HCT116 (cell line): ENCODE measurements around the gene RFPL3. TPM values are rescaled to one million over a fixed set of nuclear protein-coding genes. Genes with fewer than 3 reads are reported as not detected.

Source experiments
- ATAC-seq: fragments of 200-7000 bp; cut with Tn5 transposase; 2 replicates; pipeline ENCODE4 v1.9.1; 2020; ENCODE audit warnings: mild to moderate bottlenecking, moderate library complexity
- BruUV-seq: library from RNA; stranded (reverse); fragments of 400-500 nt; replicated peaks from 2 replicates; lab custom pipeline; 2021; lab: Mats Ljungman, UMichigan
- CTCF ChIA-PET: fragments of 300-600 bp; sonication (Branson Sonifier 250); formaldehyde crosslinking; loops from one replicate; lab custom pipeline; 2021; ENCODE audit warnings: antibody characterized with exemption; lab: Charles Lee
- POLR2A ChIA-PET: fragments of 300-600, 350-600 bp; sonication (Branson Sonifier 250); formaldehyde crosslinking; loops from one replicate; lab custom pipeline; 2021; ENCODE audit warnings: antibody characterized with exemption; lab: Charles Lee
- RAD21 ChIA-PET, 2 experiments: fragments of 300-600 bp; sonication (Branson Sonifier 250); formaldehyde crosslinking; loops; one replicate each; lab custom pipeline; 2023; ENCODE audit warnings: low total read pairs in 2 of 2; ENCODE audit not compliant: uncharacterized antibody in 2 of 2, unreplicated experiment in 2 of 2, low non-redundant PET in 1 of 2; lab: Charles Lee
- DNase-seq: peaks from one replicate; pipeline ENCODE4 v3.0.0-alpha.2; 2010; ENCODE audit warnings: low read depth, low spot score
- H2AFZ ChIP-seq: fragments of 200-600 bp; shearing (Covaris generic), sonication (generic); 2 replicates; pipeline ENCODE4 v1.6.1; 2017; ENCODE audit warnings: low read depth, mixed run types, mixed read lengths, antibody characterized with exemption, low read length; ENCODE audit not compliant: poor library complexity, severe bottlenecking
- H3K27ac ChIP-seq: 2 replicates; pipeline ENCODE4 v1.5.1; 2012; ENCODE audit warnings: low read depth, low read length
- H3K27me3 ChIP-seq: fragments of 200-600 bp; sonication (generic); 2 replicates; pipeline ENCODE4 v1.6.1; 2016; ENCODE audit warnings: mixed run types, low read length, mixed read lengths; ENCODE audit not compliant: insufficient read depth
- H3K36me3 ChIP-seq, 2 experiments: fragments of 200-500 bp in 1 of 2; fragments of 200-600 bp in 1 of 2; sonication (Bioruptor generic) in 1 of 2; sonication (generic) in 1 of 2; 2 replicates each; pipeline versions ENCODE4 v1.5.1 to v1.6.1; 2014 to 2016; ENCODE audit warnings: low read length in 2 of 2, inconsistent platforms in 1 of 2, mixed read lengths in 1 of 2, mixed run types in 1 of 2; ENCODE audit not compliant: insufficient read depth in 2 of 2, control insufficient read depth in 1 of 2
- H3K4me1 ChIP-seq, 2 experiments: fragments of 200-600 bp in 1 of 2; sonication (generic) in 1 of 2; 2 replicates each; pipeline versions ENCODE4 v1.5.1 to v1.6.1; 2012 to 2017; ENCODE audit warnings: low read length in 2 of 2, inconsistent platforms in 1 of 2, mild to moderate bottlenecking in 1 of 2, mixed read lengths in 1 of 2, mixed run types in 1 of 2, moderate library complexity in 1 of 2; ENCODE audit not compliant: insufficient read depth in 2 of 2, control insufficient read depth in 1 of 2
- H3K4me2 ChIP-seq: fragments of 200-600 bp; sonication (generic); 2 replicates; pipeline ENCODE4 v1.6.1; 2017; ENCODE audit warnings: mixed run types, low read length, mixed read lengths
- H3K4me3 ChIP-seq, 2 experiments: fragments of 200-600 bp in 1 of 2; sonication (generic) in 1 of 2; replicated peaks in 1 of 2; 2 replicates each; pipeline ENCODE4 v1.5.1; 2011 to 2016; ENCODE audit warnings: low read length in 2 of 2, control low read depth in 1 of 2, low read depth in 1 of 2, mild to moderate bottlenecking in 1 of 2, mixed read lengths in 1 of 2, mixed run types in 1 of 2
- H3K79me2 ChIP-seq: fragments of 200-600 bp; sonication (generic); 2 replicates; pipeline ENCODE4 v1.6.1; 2017; ENCODE audit warnings: mild to moderate bottlenecking, mixed run types, low read length, moderate library complexity, mixed read lengths; ENCODE audit not compliant: insufficient read depth
- H3K9ac ChIP-seq: fragments of 200-600 bp; sonication (generic); 2 replicates; pipeline ENCODE4 v1.6.1; 2016; ENCODE audit warnings: low read length, mixed read lengths
- H3K9me2 ChIP-seq: fragments of 200-600 bp; sonication (generic), shearing (Covaris generic); 2 replicates; pipeline ENCODE4 v1.6.1; 2017; ENCODE audit warnings: mixed run types, mild to moderate bottlenecking, moderate library complexity; ENCODE audit not compliant: insufficient read depth
- H3K9me3 ChIP-seq, 2 experiments: fragments of 200-500 bp in 1 of 2; fragments of 200-600 bp in 1 of 2; sonication (Bioruptor generic) in 1 of 2; sonication (generic) in 1 of 2; 2 replicates each; pipeline ENCODE4 v1.6.1; 2014 to 2017; ENCODE audit warnings: low read length in 2 of 2, mixed read lengths in 2 of 2, inconsistent platforms in 1 of 2, low read depth in 1 of 2, mild to moderate bottlenecking in 1 of 2, mixed run types in 1 of 2, moderate library complexity in 1 of 2; ENCODE audit not compliant: control insufficient read depth in 1 of 2, insufficient read depth in 1 of 2
- H4K20me1 ChIP-seq: fragments of 200-600 bp; sonication (generic), shearing (Covaris generic); 2 replicates; pipeline ENCODE4 v1.6.1; 2017; ENCODE audit warnings: mixed run types, mild to moderate bottlenecking, moderate library complexity; ENCODE audit not compliant: insufficient read depth
- EZH2phosphoT487 ChIP-seq: fragments of 200-600 bp; IDR thresholded peaks from 2 replicates; pipeline ENCODE4 v1.6.1; 2018; ENCODE audit warnings: antibody characterized with exemption, borderline replicate concordance
- SP1 ChIP-seq: IDR thresholded peaks from 2 replicates; pipeline ENCODE4 v1.6.1; 2012; ENCODE audit warnings: low read depth
- intact Hi-C: fragments of 100-400 bp; cut with micrococcal nuclease; formaldehyde crosslinking; loops from 2 replicates; pipeline ENCODE4 v1.10.0; 2022
- total RNA-seq: library from RNA; stranded (reverse); gene quantifications from one replicate; pipeline ENCODE4 v1.2.1, GENCODE V29; 2021; ENCODE audit not compliant: unreplicated experiment
- TF ChIP-seq, protein P1 (sequence below): IDR thresholded peaks from 2 replicates; pipeline ENCODE4 v1.6.1; 2012; ENCODE audit warnings: low read depth

The RFPL3 gene
- total RNA-seq, 1 experiment from 2014 or later = not detected

GRCh38 chr22:32364210-32364609, 6.5 kb downstream of the RFPL3 start:
- RAD21 ChIA-PET = no interaction called here
- ATAC-seq (no peak), DNase-seq (no peak)
- Histone ChIP-seq H3K36me3 (no peaks in the 10 kb centered on the region), H3K27me3 (peaks cover 9% of the 10 kb centered on the region), H3K9me3 (no peaks in the 10 kb centered on the region), H4K20me1 (no peaks in the 10 kb centered on the region), H3K4me2 (no peak overlapping the region), H3K4me1 (no peaks in the 10 kb centered on the region), H3K79me2 (no peaks in the 10 kb centered on the region), H3K9me2 (no peaks in the 10 kb centered on the region), H3K9ac (no peak overlapping the region), H3K4me3 (no peak overlapping the region), H3K27ac (no peak overlapping the region), H2AFZ (no peak overlapping the region)
- intact Hi-C loops = no loop called here
- POLR2A ChIA-PET = no interaction called here
- CTCF ChIA-PET = interaction anchor here (0.6 kb wide), 1 partner anchor 110 kb away, joined by 3 read pairs; no protein-coding TSS in a partner anchor
- no TSS peak for BruUV-seq
- TF ChIP-seq, protein P1, sequence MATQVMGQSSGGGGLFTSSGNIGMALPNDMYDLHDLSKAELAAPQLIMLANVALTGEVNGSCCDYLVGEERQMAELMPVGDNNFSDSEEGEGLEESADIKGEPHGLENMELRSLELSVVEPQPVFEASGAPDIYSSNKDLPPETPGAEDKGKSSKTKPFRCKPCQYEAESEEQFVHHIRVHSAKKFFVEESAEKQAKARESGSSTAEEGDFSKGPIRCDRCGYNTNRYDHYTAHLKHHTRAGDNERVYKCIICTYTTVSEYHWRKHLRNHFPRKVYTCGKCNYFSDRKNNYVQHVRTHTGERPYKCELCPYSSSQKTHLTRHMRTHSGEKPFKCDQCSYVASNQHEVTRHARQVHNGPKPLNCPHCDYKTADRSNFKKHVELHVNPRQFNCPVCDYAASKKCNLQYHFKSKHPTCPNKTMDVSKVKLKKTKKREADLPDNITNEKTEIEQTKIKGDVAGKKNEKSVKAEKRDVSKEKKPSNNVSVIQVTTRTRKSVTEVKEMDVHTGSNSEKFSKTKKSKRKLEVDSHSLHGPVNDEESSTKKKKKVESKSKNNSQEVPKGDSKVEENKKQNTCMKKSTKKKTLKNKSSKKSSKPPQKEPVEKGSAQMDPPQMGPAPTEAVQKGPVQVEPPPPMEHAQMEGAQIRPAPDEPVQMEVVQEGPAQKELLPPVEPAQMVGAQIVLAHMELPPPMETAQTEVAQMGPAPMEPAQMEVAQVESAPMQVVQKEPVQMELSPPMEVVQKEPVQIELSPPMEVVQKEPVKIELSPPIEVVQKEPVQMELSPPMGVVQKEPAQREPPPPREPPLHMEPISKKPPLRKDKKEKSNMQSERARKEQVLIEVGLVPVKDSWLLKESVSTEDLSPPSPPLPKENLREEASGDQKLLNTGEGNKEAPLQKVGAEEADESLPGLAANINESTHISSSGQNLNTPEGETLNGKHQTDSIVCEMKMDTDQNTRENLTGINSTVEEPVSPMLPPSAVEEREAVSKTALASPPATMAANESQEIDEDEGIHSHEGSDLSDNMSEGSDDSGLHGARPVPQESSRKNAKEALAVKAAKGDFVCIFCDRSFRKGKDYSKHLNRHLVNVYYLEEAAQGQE = no peak
- TF ChIP-seq SP1 = no peak

DNA sequence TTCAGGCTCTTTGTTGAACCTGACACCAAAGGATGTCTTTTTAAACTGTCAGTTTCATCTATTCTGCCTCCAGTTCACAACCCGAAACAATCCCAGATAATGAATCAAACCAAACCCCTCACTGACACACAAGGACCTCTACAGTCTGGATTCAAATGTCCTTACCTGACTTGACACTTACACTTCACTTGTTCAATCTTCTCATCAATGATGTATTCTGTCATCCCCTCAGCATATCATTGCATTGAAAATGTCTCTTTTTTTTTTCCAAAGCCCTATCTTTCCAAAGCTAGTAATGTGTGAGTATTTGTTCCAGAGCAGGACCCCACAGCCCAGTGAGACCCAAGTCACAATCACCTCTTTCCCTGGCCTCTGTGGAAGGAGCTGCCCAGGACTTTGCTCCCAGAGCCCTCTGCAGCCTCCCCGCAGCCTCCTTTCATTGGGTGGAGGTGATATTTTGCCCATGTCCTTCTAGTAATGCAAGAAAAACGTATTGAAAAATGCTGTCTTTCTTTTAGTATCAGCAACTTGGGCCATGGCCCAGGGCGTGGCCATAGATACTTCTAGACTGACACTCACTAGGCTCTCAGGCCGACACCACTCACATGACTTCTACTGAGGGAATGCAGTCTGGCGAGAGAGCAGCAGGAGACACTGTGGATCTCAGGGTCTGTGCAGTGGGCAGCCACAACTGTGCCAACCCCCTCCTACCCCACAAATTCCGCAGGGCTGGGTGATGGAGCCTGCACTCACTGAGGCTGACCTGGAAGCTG, 18.2 kb downstream of the RFPL3 start:
- intact Hi-C loops = loop anchor here (10.0 kb wide), 1 partner anchor 171 kb away; the partner anchor contains the start of gene RFPL2
- no peaks in the 10 kb centered on the region for H3K9me3 ChIP-seq
- no peak overlapping the region for H3K4me3 ChIP-seq
- H3K27me3 ChIP-seq = no peaks in the 10 kb centered on the region
- no TSS peak for BruUV-seq
- DNase-seq (no peak), ATAC-seq (no peak)
- POLR2A ChIA-PET = no interaction called here
- H3K27ac ChIP-seq = no peak overlapping the region
- no peaks in the 10 kb centered on the region; a peak in 1 of 4 replicates for H3K4me1 ChIP-seq
- no peak overlapping the region for H2AFZ ChIP-seq
- no peaks in the 10 kb centered on the region for H3K36me3 ChIP-seq
- TF ChIP-seq, protein P1 = no peak
- TF ChIP-seq EZH2phosphoT487 = no peak
- no peaks in the 10 kb centered on the region for H3K79me2 ChIP-seq
- RAD21 ChIA-PET = no interaction called here
- no peak overlapping the region for H3K4me2 ChIP-seq
- no peaks in the 10 kb centered on the region for H4K20me1 ChIP-seq
- CTCF ChIA-PET = interaction anchor here (1.1 to 1.2 kb wide), 2 partner anchors 272 to 399 kb away, joined by 3 read pairs; no protein-coding TSS in a partner anchor
- H3K9me2 ChIP-seq = no peaks in the 10 kb centered on the region
- H3K9ac ChIP-seq = no peak overlapping the region
